ENCODE results near the gene LRRC4C.

- TF ChIP-seq POLR2A (IDR thresholded peaks at IDR 0.05; ENCODE audit: low read depth, low read length) = no peak
- no peak for TF ChIP-seq POLR2AphosphoS5 (IDR thresholded peaks at IDR 0.05; ENCODE audit: low read depth, low read length)
- no peak for TF ChIP-seq TAF1 (IDR thresholded peaks at IDR 0.05; ENCODE audit: borderline replicate concordance, low read depth, low read length)
Measured at GRCh38 chr11:40952479-40952878, 507.0 kb downstream of the LRRC4C start.

Data from GM12892 (cell line).